HepG2 (cell line): ENCODE measurements around the gene CHRNB4. TPM values are rescaled to one million over a fixed set of nuclear protein-coding genes. Genes with fewer than 3 reads are reported as not detected.

Experiments used
- ATAC-seq: fragments of 200-7000 bp; cut with Tn5 transposase; 3 replicates; pipeline ENCODE4 v1.9.1; 2020; ENCODE audit warnings: mild to moderate bottlenecking, moderate library complexity
- BruUV-seq: library from RNA; stranded (reverse); fragments of 400-500 nt; replicated peaks from 2 replicates; lab custom pipeline; 2021; lab: Mats Ljungman, UMichigan
- CTCF ChIA-PET: fragments of 300-600 bp; formaldehyde crosslinking; extraction: SDS; loops from one replicate; lab custom pipeline; 2021; ENCODE audit warnings: low total read pairs, inconsistent platforms, low intra/inter-chr PET ratio; lab: Yijun Ruan, JAX
- POLR2A ChIA-PET: fragments of 350-600 bp; sonication (Branson Sonifier 250); formaldehyde crosslinking; loops from one replicate; lab custom pipeline; 2020; ENCODE audit warnings: antibody characterized with exemption, inconsistent platforms; lab: Yijun Ruan, JAX
- DNase-seq: peaks from one replicate; pipeline ENCODE4 v3.0.0-alpha.2; 2015; ENCODE audit warnings: low spot score
- FAIRE-seq: peaks from 3 replicates; lab custom pipeline; 2011; peaks lifted over from hg19 to GRCh38; lab: Jason Lieb, UNC
- H2AFZ ChIP-seq: one replicate; pipeline ENCODE4 v1.6.1; 2011; ENCODE audit warnings: low read length, inconsistent platforms
- H3K27ac ChIP-seq: fragments of 300-600 bp; 3 replicates; pipeline ENCODE4 v1.8.0; 2011; ENCODE audit warnings: mixed run types, mild to moderate bottlenecking, mixed read lengths, low read length, inconsistent platforms; ENCODE audit not compliant: insufficient read depth; ENCODE audit errors: extremely low read length
- H3K27me3 ChIP-seq, 2 experiments: fragments of 200-600 bp in 1 of 2; 2 replicates in 1 of 2; 3 replicates in 1 of 2; pipeline versions ENCODE4 v1.6.0 to v1.8.0; 2011; ENCODE audit warnings: low read length in 2 of 2, mild to moderate bottlenecking in 2 of 2, moderate library complexity in 2 of 2, inconsistent platforms in 1 of 2; ENCODE audit not compliant: insufficient read depth in 2 of 2, control insufficient read depth in 1 of 2
- H3K36me3 ChIP-seq, 2 experiments: fragments of 200-600 bp in 1 of 2; replicated peaks in 1 of 2; 2 replicates in 1 of 2; 3 replicates in 1 of 2; pipeline versions ENCODE4 v1.5.1 to v1.8.0; 2011; ENCODE audit warnings: low read length in 2 of 2, inconsistent platforms in 1 of 2; ENCODE audit not compliant: insufficient read depth in 2 of 2, control insufficient read depth in 1 of 2
- H3K4me1 ChIP-seq: 2 replicates; pipeline ENCODE4 v1.5.1; 2012; ENCODE audit warnings: low read length, inconsistent platforms; ENCODE audit not compliant: insufficient read depth
- H3K4me2 ChIP-seq: 2 replicates; pipeline ENCODE4 v1.6.0; 2011; ENCODE audit warnings: low read depth, low read length, inconsistent platforms
- H3K4me3 ChIP-seq, 3 experiments: fragments of 200-600 bp in 1 of 3; sonication (generic), shearing (Covaris generic) in 1 of 3; replicated peaks in 1 of 3; 2 replicates each; pipeline ENCODE4 v1.5.1; 2011 to 2016; ENCODE audit warnings: low read length in 3 of 3, inconsistent platforms in 2 of 3, low read depth in 2 of 3, mild to moderate bottlenecking in 2 of 3, control low read depth in 1 of 3, mixed read lengths in 1 of 3; ENCODE audit not compliant: insufficient read depth in 1 of 3
- H3K79me2 ChIP-seq: one replicate; pipeline ENCODE4 v1.6.1; 2011; ENCODE audit warnings: low read length, inconsistent platforms; ENCODE audit not compliant: insufficient read depth
- H3K9ac ChIP-seq: 2 replicates; pipeline ENCODE4 v1.6.0; 2011; ENCODE audit warnings: mild to moderate bottlenecking, low read depth, low read length, inconsistent platforms; ENCODE audit not compliant: insufficient read depth
- H3K9me3 ChIP-seq: 2 replicates; pipeline ENCODE4 v1.5.1; 2012; ENCODE audit warnings: mild to moderate bottlenecking, low read length
- H4K20me1 ChIP-seq: 2 replicates; pipeline ENCODE4 v1.6.0; 2011; ENCODE audit warnings: inconsistent platforms, mild to moderate bottlenecking, low read length, moderate library complexity; ENCODE audit not compliant: insufficient read depth
- HINFP ChIP-seq: sonication (generic); formaldehyde crosslinking; IDR thresholded peaks from 2 replicates; pipeline ENCODE4 v1.4.0; 2020; ENCODE audit warnings: low read depth, mild to moderate bottlenecking, missing genetic modification reagents
- IRF9 ChIP-seq: sonication (generic); formaldehyde crosslinking; IDR thresholded peaks from 2 replicates; pipeline ENCODE4 v1.8.0; 2022; ENCODE audit warnings: missing genetic modification reagents, mild to moderate bottlenecking, borderline replicate concordance
- JDP2 ChIP-seq: sonication (generic); formaldehyde crosslinking; IDR thresholded peaks from 2 replicates; pipeline ENCODE4 v1.8.1; 2022; ENCODE audit warnings: missing genetic modification reagents, borderline replicate concordance
- KAT2B ChIP-seq: fragments of 150-350 bp; IDR thresholded peaks from 2 replicates; pipeline ENCODE4 v1.6.1; 2014; ENCODE audit warnings: low read depth, low read length, borderline replicate concordance
- MXD1 ChIP-seq: sonication (generic); formaldehyde crosslinking; IDR thresholded peaks from 2 replicates; pipeline ENCODE4 v1.4.0; 2020; ENCODE audit warnings: mild to moderate bottlenecking, missing genetic modification reagents
- NCOA2 ChIP-seq: sonication (generic); formaldehyde crosslinking; IDR thresholded peaks from 2 replicates; pipeline ENCODE4 v1.8.0; 2022; ENCODE audit warnings: inconsistent platforms
- PRDM10 ChIP-seq: sonication (generic); formaldehyde crosslinking; IDR thresholded peaks from 2 replicates; pipeline ENCODE4 v1.4.0; 2020; ENCODE audit warnings: low read depth, missing genetic modification reagents
- SIX4 ChIP-seq: sonication (generic); formaldehyde crosslinking; IDR thresholded peaks from 2 replicates; pipeline ENCODE4 v1.4.0; 2020; ENCODE audit warnings: missing genetic modification reagents
- WIZ ChIP-seq: sonication (generic); formaldehyde crosslinking; IDR thresholded peaks from 2 replicates; pipeline ENCODE4 v1.5.1; 2020; ENCODE audit warnings: mild to moderate bottlenecking, missing genetic modification reagents
- ZNF33A ChIP-seq: sonication (generic); formaldehyde crosslinking; IDR thresholded peaks from 2 replicates; pipeline ENCODE4 v1.5.1; 2020; ENCODE audit warnings: missing genetic modification reagents, mild to moderate bottlenecking, moderate library complexity, borderline replicate concordance
- ZNF710 ChIP-seq: sonication (generic); formaldehyde crosslinking; IDR thresholded peaks from 2 replicates; pipeline ENCODE4 v1.5.0; 2020; ENCODE audit warnings: mild to moderate bottlenecking, missing genetic modification reagents, borderline replicate concordance
- ZNF883 ChIP-seq: sonication (generic); formaldehyde crosslinking; IDR thresholded peaks from 2 replicates; pipeline ENCODE4 v1.5.1; 2020; ENCODE audit warnings: mild to moderate bottlenecking, missing genetic modification reagents; ENCODE audit errors: not compliant biosample characterization
- WGBS: methylation state at CpG from one replicate; pipeline ENCODE4 v1.1.6; 2017; ENCODE audit warnings: low lambda C conversion rate; 5-methylcytosine and 5-hydroxymethylcytosine counted together
- in situ Hi-C: cut with HindIII; loops from 2 replicates; pipeline ENCODE4 v1.10.0; 2017; ENCODE audit warnings: low pct_unique_long_range_greater_than_20kb; ENCODE audit not compliant: extremely low pct_ligation_motif_present
- intact Hi-C: fragments of 100-400 bp; cut with micrococcal nuclease; formaldehyde crosslinking; loops from one replicate; pipeline ENCODE4 v1.10.0; 2022; ENCODE audit not compliant: unreplicated experiment
- polyA plus RNA-seq, 8 experiments: library from polyadenylated mRNA; depleted of rRNA in 3 of 8; stranded (reverse) in 7 of 8; unstranded in 1 of 8; fragments of >200 nt; fragmentation: Illumina TruSeq in 4 of 8; extraction: Trizol in 4 of 8; gene quantifications; 2 replicates each; pipeline versions ENCODE4 v1.2.1 to v1.2.3, GENCODE V29; 2011 to 2016; ENCODE audit warnings: low read depth in 4 of 8, missing spikeins in 1 of 8, mixed read lengths in 1 of 8; ENCODE audit not compliant: insufficient read depth in 1 of 8
- total RNA-seq, 5 experiments: library from RNA; depleted of rRNA; stranded (reverse); fragments of >200 nt; fragmentation: Illumina TruSeq; extraction: Trizol; gene quantifications; 2 replicates each; pipeline ENCODE4 v1.2.3, GENCODE V29; 2016; ENCODE audit warnings: low read depth in 1 of 5

CHRNB4 gene
- total and polyA plus RNA-seq, 2 of the 13 experiments (the other 11 are each of a cell fraction or from before 2014, with no cell fraction given) = not detected

- TF ChIP-seq WIZ (no peak), KAT2B (no peak), SIX4 (CRISPR knock-in tag) (no peak)
Observed at GRCh38 chr15:78642331-78642730, 1.3 kb upstream of the CHRNB4 start (continued).

- no peak overlapping the region for H2AFZ ChIP-seq
- no TSS peak for BruUV-seq
- no peak overlapping the region for H3K4me2 ChIP-seq
- in situ Hi-C loops (no loop called here), intact Hi-C loops (no loop called here)
- no peak for ATAC-seq
- WGBS = 41% methylated on average over 10 of the region's 11 CpGs
- no peak overlapping the region for H3K9ac ChIP-seq
- H3K27ac ChIP-seq = no peak overlapping the region
- no peak overlapping the region for H3K4me3 ChIP-seq
- H4K20me1 ChIP-seq = 0 out of 2 replicates have a peak, but pooled peaks cover 2% of the 10 kb centered on the region
- ChIA-PET CTCF (no interaction called here), POLR2A (no interaction called here)
- no peaks in the 10 kb centered on the region for H3K9me3 ChIP-seq
- no peaks in the 10 kb centered on the region for H3K4me1 ChIP-seq
- H3K27me3 ChIP-seq = no peaks in the 10 kb centered on the region; a peak in 1 of 5 replicates
- H3K36me3 ChIP-seq = no peaks in the 10 kb centered on the region
- DNase-seq = no peak
- no peak for FAIRE-seq
- H3K79me2 ChIP-seq = no peaks in the 10 kb centered on the region
- TF ChIP-seq JDP2 (CRISPR knock-in tag) = no peak
- no peak for TF ChIP-seq PRDM10
- TF ChIP-seq ZNF710 (CRISPR knock-in tag) = no peak
- no peak for TF ChIP-seq IRF9 (CRISPR knock-in tag)
- no peak for TF ChIP-seq ZNF883 (CRISPR knock-in tag)
- TF ChIP-seq NCOA2 = no peak
- no peak for TF ChIP-seq MXD1 (CRISPR knock-in tag)
- no peak for TF ChIP-seq ZNF33A (CRISPR knock-in tag)
- TF ChIP-seq HINFP (CRISPR knock-in tag) = no peak
Observed at GRCh38 chr15:78641749-78642275, 802 bp upstream of the CHRNB4 start.
